Measurements from ENCODE around the gene ATR. TPM values are rescaled to one million over a fixed set of nuclear protein-coding genes. Genes with fewer than 3 reads are reported as not detected.

The ATR gene
- total RNA-seq, 1 experiment from 2014 or later = 28.3 TPM

- Histone ChIP-seq H3K4me3 (ENCODE audit: low read depth, low read length, poor library complexity, severe bottlenecking) (no peak overlapping the region), H3K27me3 (replicated peaks; ENCODE audit: insufficient read depth, low read depth, low read length, poor library complexity) (no peaks in the 10 kb centered on the region), H3K27ac (ENCODE audit: low read depth, low read length, poor library complexity, severe bottlenecking) (no peak overlapping the region), H3K9me3 (ENCODE audit: low read depth, low read length, poor library complexity, severe bottlenecking) (no peaks in the 10 kb centered on the region), H3K4me1 (ENCODE audit: insufficient read depth, low read length, poor library complexity, severe bottlenecking) (no peaks in the 10 kb centered on the region), H3K36me3 (ENCODE audit: insufficient read depth, low read length, poor library complexity, severe bottlenecking) (no peaks in the 10 kb centered on the region)
- TF ChIP-seq EZH2 (IDR thresholded peaks at IDR 0.05; ENCODE audit: borderline replicate concordance, low read depth, low read length, poor library complexity, severe bottlenecking) (no peak), CTCF (conservative IDR thresholded peaks at IDR 0.05; ENCODE audit: low read depth, low read length) (no peak)
- CTCF ChIA-PET = no interaction called here
- intact Hi-C loops (cut with micrococcal nuclease; ENCODE audit: unreplicated experiment) = no loop called here
- DNase-seq (ENCODE audit: low spot score) = no peak
- no TSS peak for BruUV-seq (replicated peaks)
- POLR2A ChIA-PET (ENCODE audit: low non-redundant PET) = no interaction called here
These were observed 40.5 kb upstream of the ATR start for GRCh38 chr3:142618917-142619461.

- ChIA-PET POLR2A (ENCODE audit: low non-redundant PET) (no interaction called here), CTCF (no interaction called here)
- intact Hi-C loops (cut with micrococcal nuclease; ENCODE audit: unreplicated experiment) = no loop called here
- no TSS peak for BruUV-seq (replicated peaks)
- Histone ChIP-seq H3K4me1 (ENCODE audit: insufficient read depth, low read length, poor library complexity, severe bottlenecking) (no peaks in the 10 kb centered on the region), H3K36me3 (ENCODE audit: insufficient read depth, low read length, poor library complexity, severe bottlenecking) (no peaks in the 10 kb centered on the region), H3K4me3 (ENCODE audit: low read depth, low read length, poor library complexity, severe bottlenecking) (no peak overlapping the region), H3K27ac (ENCODE audit: low read depth, low read length, poor library complexity, severe bottlenecking) (no peak overlapping the region), H3K27me3 (replicated peaks; ENCODE audit: insufficient read depth, low read depth, low read length, poor library complexity) (no peaks in the 10 kb centered on the region), H3K9me3 (ENCODE audit: low read depth, low read length, poor library complexity, severe bottlenecking) (no peaks in the 10 kb centered on the region)
- TF ChIP-seq CTCF (conservative IDR thresholded peaks at IDR 0.05; ENCODE audit: low read depth, low read length) (no peak), EZH2 (IDR thresholded peaks at IDR 0.05; ENCODE audit: borderline replicate concordance, low read depth, low read length, poor library complexity, severe bottlenecking) (no peak)
- no peak for DNase-seq (ENCODE audit: low spot score)
These were observed 36.6 kb upstream of the ATR start for GRCh38 chr3:142615171-142615570.

- no TSS peak for BruUV-seq (replicated peaks)
These were observed 35.6 kb upstream of the ATR start for GRCh38 chr3:142614059-142614626.

GRCh38 chr3:142613491-142613890 lies 35.0 kb upstream of the ATR start:
- TF ChIP-seq CTCF (conservative IDR thresholded peaks at IDR 0.05; ENCODE audit: low read depth, low read length) (no peak), EZH2 (IDR thresholded peaks at IDR 0.05; ENCODE audit: borderline replicate concordance, low read depth, low read length, poor library complexity, severe bottlenecking) (no peak)
- Histone ChIP-seq H3K27ac (ENCODE audit: low read depth, low read length, poor library complexity, severe bottlenecking) (no peak overlapping the region), H3K27me3 (replicated peaks; ENCODE audit: insufficient read depth, low read depth, low read length, poor library complexity) (no peaks in the 10 kb centered on the region), H3K4me3 (ENCODE audit: low read depth, low read length, poor library complexity, severe bottlenecking) (no peak overlapping the region), H3K36me3 (ENCODE audit: insufficient read depth, low read length, poor library complexity, severe bottlenecking) (no peaks in the 10 kb centered on the region), H3K9me3 (ENCODE audit: low read depth, low read length, poor library complexity, severe bottlenecking) (no peaks in the 10 kb centered on the region), H3K4me1 (ENCODE audit: insufficient read depth, low read length, poor library complexity, severe bottlenecking) (no peaks in the 10 kb centered on the region)
- intact Hi-C loops (cut with micrococcal nuclease; ENCODE audit: unreplicated experiment) = no loop called here
- ChIA-PET CTCF (no interaction called here), POLR2A (ENCODE audit: low non-redundant PET) (no interaction called here)
- no peak for DNase-seq (ENCODE audit: low spot score)
- BruUV-seq (replicated peaks) = no TSS peak

More at GRCh38 chr3:142614059-142614626, 35.6 kb upstream of the ATR start:
- intact Hi-C loops (cut with micrococcal nuclease; ENCODE audit: unreplicated experiment) = no loop called here
- no peaks in the 10 kb centered on the region for H3K9me3 ChIP-seq (ENCODE audit: low read depth, low read length, poor library complexity, severe bottlenecking)
- H3K27me3 ChIP-seq (replicated peaks; ENCODE audit: insufficient read depth, low read depth, low read length, poor library complexity) = no peaks in the 10 kb centered on the region
- no peak for DNase-seq (ENCODE audit: low spot score)
- no peaks in the 10 kb centered on the region for H3K36me3 ChIP-seq (ENCODE audit: insufficient read depth, low read length, poor library complexity, severe bottlenecking)
- CTCF ChIA-PET = no interaction called here
- H3K27ac ChIP-seq (ENCODE audit: low read depth, low read length, poor library complexity, severe bottlenecking) = no peak overlapping the region
- no peak overlapping the region for H3K4me3 ChIP-seq (ENCODE audit: low read depth, low read length, poor library complexity, severe bottlenecking)
- no peak for TF ChIP-seq EZH2 (IDR thresholded peaks at IDR 0.05; ENCODE audit: borderline replicate concordance, low read depth, low read length, poor library complexity, severe bottlenecking)
- POLR2A ChIA-PET (ENCODE audit: low non-redundant PET) = no interaction called here
- no peaks in the 10 kb centered on the region for H3K4me1 ChIP-seq (ENCODE audit: insufficient read depth, low read length, poor library complexity, severe bottlenecking)
